LHCN-M2 (cell line): Measurements from ENCODE around the gene SLIT2. TPM values are rescaled to one million over a fixed set of nuclear protein-coding genes. Genes with fewer than 3 reads are reported as not detected.

ENCODE experiments used
- DNase-seq: peaks from one replicate; pipeline ENCODE4 v3.0.0-alpha.2; 2012; ENCODE audit warnings: low read depth
- total RNA-seq: library from RNA; depleted of rRNA; stranded (reverse); fragments of >200 nt; gene quantifications from 2 replicates; pipeline ENCODE4 v1.2.3, GENCODE V29; 2014

Gene SLIT2
- total RNA-seq, 1 experiment from 2014 or later: 2.8 TPM

DNA sequence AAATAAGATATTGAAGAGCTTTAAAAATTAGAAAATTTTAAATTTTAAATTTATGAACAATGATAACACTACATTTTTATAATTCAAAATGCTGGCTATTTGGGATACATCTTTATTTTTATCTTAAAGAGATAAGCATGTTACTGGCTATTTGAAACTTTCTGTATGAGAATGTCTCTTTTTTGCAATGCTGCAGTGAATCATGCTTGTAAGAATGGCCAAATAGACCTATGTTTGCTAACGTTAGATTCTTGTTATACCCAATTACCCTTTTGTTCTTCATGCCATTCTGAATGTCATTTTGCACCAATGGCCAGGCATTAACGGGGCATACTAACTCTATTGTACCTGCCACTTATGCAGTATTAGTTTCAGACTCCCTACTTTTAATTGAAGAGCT, 49.5 kb downstream of the SLIT2 start:
- no peak for DNase-seq
